Thoracic aorta (tissue), 2 donors: ENCODE measurements around the gene CIZ1. TPM values are rescaled to one million over a fixed set of nuclear protein-coding genes. Genes with fewer than 3 reads are reported as not detected.

Experiments used
- ATAC-seq: fragments of 150-250 bp; one replicate; pipeline ENCODE4 v1.8.0; 2017; ENCODE audit warnings: low read depth; ENCODE audit not compliant: insufficient number of reproducible peaks, low FRiP score
- DNase-seq: peaks from one replicate; pipeline ENCODE4 v3.0.0-alpha.2; 2020; ENCODE audit warnings: low spot score
- H3K27ac ChIP-seq, 2 donors: fragments of 200-600 bp; sonication (generic); 1 replicate in 1 of 2; 2 replicates in 1 of 2; pipeline ENCODE4 v1.5.1; 2016; ENCODE audit warnings: mild to moderate bottlenecking in 2 of 2, moderate library complexity in 2 of 2
- H3K27me3 ChIP-seq: fragments of 200-600 bp; sonication (generic); replicated peaks from 2 replicates; pipeline ENCODE4 v1.6.0; 2016; ENCODE audit warnings: mild to moderate bottlenecking; ENCODE audit not compliant: insufficient read depth
- H3K36me3 ChIP-seq: fragments of 200-600 bp; sonication (generic); one replicate; pipeline ENCODE4 v1.5.1; 2016
- H3K4me1 ChIP-seq, 2 donors: fragments of 200-600 bp; sonication (generic); 1 replicate in 1 of 2; 2 replicates in 1 of 2; pipeline versions ENCODE4 v1.5.1 to v1.6.0; 2016; ENCODE audit warnings: low read depth in 2 of 2, mild to moderate bottlenecking in 1 of 2; ENCODE audit not compliant: control insufficient read depth in 1 of 2
- H3K4me3 ChIP-seq: fragments of 200-600 bp; sonication (generic); 2 replicates; pipeline ENCODE4 v1.5.1; 2016; ENCODE audit warnings: mild to moderate bottlenecking
- H3K9me3 ChIP-seq: fragments of 200-600 bp; sonication (generic); 2 replicates; pipeline ENCODE4 v1.5.1; 2016
- total RNA-seq, 2 donors: library from RNA; depleted of rRNA; stranded (reverse); fragments of >200 nt; gene quantifications; one replicate each; pipeline versions ENCODE4 v1.1.0 to v1.2.3, GENCODE V29; 2016
- TF ChIP-seq, protein P1 (sequence below): fragments of 200-600 bp; sonication (generic); IDR thresholded peaks from one replicate; pipeline ENCODE4 v1.5.1; 2019; ENCODE audit warnings: antibody characterized with exemption

CIZ1 gene
- total RNA-seq, 2 donors from 2014 or later, result 68.0 to 86.0 TPM

DNA sequence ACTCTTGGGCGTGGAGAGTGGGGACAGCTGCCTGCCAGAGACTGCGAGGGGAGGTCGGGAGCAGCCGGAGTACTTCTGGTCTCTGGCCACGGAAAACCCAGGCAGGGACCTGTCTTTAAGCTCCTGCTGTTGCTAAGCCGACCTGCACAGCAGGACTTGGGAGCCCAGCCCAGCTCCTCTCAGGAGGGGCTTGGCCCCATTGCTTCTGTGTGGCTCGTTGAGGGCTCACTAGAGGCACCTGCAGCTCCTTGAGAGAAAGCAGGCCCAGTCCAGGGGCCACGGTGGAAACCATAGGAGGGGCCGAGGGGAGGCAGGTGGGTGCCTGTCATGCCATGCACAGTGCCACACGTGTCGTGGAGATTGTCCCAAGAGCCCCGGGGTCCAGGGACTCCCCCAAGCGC is 45.4 kb downstream of the CIZ1 start:
- Histone ChIP-seq H3K27me3 (no peaks in the 10 kb centered on the region), H3K4me3 (no peak overlapping the region), H3K36me3 (no peaks in the 10 kb centered on the region), H3K9me3 (no peaks in the 10 kb centered on the region), H3K27ac (no peak overlapping the region), H3K4me1 (no peaks in the 10 kb centered on the region)
- TF ChIP-seq, protein P1, sequence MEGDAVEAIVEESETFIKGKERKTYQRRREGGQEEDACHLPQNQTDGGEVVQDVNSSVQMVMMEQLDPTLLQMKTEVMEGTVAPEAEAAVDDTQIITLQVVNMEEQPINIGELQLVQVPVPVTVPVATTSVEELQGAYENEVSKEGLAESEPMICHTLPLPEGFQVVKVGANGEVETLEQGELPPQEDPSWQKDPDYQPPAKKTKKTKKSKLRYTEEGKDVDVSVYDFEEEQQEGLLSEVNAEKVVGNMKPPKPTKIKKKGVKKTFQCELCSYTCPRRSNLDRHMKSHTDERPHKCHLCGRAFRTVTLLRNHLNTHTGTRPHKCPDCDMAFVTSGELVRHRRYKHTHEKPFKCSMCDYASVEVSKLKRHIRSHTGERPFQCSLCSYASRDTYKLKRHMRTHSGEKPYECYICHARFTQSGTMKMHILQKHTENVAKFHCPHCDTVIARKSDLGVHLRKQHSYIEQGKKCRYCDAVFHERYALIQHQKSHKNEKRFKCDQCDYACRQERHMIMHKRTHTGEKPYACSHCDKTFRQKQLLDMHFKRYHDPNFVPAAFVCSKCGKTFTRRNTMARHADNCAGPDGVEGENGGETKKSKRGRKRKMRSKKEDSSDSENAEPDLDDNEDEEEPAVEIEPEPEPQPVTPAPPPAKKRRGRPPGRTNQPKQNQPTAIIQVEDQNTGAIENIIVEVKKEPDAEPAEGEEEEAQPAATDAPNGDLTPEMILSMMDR, result no peak
- DNase-seq (no peak), ATAC-seq (no peak)

DNA sequence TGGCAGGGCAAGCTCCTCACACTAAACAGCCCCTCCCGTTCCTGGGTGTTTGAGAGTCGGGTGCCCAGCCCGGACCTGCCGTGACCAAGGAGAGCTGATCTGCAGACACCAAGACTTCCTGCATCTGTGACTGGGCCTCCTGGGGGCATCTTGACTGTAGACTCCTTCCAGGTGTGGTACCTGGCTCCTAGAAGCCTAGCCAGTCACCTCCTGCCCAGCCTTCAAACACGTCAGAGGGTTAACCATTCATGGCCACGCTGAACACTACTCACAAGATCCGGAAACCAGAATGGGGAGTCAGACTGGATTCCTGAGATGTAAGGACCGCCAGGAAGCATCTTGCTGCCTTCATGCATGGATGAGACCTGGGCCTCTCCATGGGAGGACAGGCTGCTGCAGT is 45.8 kb downstream of the CIZ1 start:
- Histone ChIP-seq H3K27ac (no peak overlapping the region), H3K4me3 (no peak overlapping the region), H3K9me3 (no peaks in the 10 kb centered on the region), H3K4me1 (no peaks in the 10 kb centered on the region), H3K36me3 (no peaks in the 10 kb centered on the region), H3K27me3 (no peaks in the 10 kb centered on the region)
- no peak for DNase-seq
- TF ChIP-seq, protein P1, result no peak
- ATAC-seq, result no peak

DNA sequence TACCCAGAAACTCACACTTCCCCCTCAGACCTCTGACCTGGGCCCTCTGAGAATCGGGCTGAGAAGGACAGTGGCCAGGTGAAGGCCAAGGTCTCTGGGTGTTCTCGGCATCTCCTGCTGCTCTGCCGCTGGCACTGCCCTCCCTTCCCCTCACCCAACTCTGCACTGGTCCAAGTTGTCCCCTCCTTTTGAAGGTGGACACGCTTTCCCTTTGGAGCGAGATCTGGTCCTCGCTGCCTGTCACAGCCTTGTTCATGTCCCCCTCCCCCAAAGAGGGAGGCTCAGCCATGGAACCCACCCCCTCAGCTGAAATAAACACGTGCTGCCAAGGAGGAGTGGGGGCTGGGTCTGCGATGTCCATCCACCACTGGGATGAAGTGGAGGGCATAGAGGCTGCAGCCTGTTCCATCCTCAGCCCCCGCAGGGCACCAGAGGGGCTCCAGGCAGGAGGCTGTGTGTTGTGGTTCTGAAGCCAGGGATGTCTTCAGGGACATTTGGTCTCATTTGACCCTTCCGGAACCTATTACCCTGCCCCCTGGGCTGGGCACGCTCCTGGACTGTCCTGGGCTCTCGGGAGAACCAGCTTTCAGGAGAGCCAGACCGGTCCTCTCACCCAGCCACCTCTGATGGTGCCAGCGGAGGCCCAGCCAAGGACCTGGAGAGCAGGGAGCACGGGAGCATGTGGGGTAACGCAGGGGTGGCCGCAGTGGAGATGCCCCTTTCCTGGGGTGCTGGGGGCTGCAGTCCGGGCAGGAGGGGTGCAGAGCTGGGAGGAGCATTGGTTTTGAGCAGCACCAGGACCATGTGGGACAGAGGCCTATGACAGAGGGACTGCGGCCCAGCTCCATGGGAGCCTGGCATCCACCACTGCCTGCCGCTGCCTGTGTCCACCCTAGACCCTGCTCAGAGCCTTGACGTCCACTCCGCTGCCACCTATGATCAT is 46.9 kb downstream of the CIZ1 start:
- Histone ChIP-seq H3K4me1 (no peaks in the 10 kb centered on the region), H3K27ac (no peak overlapping the region), H3K9me3 (no peaks in the 10 kb centered on the region), H3K4me3 (no peak overlapping the region), H3K36me3 (no peaks in the 10 kb centered on the region), H3K27me3 (no peaks in the 10 kb centered on the region)
- DNase-seq (no peak), ATAC-seq (no peak)
- TF ChIP-seq, protein P1, result no peak

DNA sequence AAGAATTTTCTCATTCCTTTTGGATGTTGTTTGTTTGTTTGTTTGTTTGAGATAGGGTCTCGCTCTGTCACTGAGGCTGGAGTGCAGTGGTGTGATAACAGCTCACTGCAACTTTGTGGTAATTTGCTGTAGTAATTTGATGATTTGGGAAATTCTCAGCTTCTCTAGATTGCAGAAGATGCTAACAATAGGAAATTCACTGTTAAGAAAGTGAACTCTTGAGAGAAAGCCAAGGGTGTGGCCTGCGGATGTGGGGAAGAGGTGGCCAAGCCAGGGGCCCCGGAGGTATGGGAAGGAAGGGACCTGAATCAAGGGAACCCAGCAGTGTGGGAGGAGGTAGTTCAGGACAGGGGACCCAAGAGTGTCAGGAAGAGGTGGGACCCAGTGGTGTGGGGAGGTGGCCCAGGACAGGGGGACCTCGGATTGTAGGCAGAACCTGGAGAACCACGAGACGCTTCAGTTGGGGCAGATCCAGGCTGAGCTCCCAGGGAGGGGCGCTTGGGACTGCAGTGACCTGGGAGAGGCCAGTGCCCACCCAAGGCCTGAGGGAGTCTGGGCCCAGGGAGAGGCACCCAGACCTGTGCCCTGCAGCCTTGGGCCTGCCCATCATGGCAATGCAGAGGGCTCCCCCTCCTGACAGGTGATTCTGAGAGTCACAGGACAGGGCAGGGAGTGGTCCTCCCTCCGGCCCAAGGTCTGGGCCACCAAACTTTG is 47.7 kb downstream of the CIZ1 start:
- Histone ChIP-seq H3K4me3 (no peak overlapping the region), H3K4me1 (no peaks in the 10 kb centered on the region), H3K27ac (no peak overlapping the region), H3K36me3 (no peaks in the 10 kb centered on the region), H3K9me3 (no peaks in the 10 kb centered on the region), H3K27me3 (no peaks in the 10 kb centered on the region)
- no peak for ATAC-seq
- TF ChIP-seq, protein P1, result no peak
- DNase-seq, result no peak

DNA sequence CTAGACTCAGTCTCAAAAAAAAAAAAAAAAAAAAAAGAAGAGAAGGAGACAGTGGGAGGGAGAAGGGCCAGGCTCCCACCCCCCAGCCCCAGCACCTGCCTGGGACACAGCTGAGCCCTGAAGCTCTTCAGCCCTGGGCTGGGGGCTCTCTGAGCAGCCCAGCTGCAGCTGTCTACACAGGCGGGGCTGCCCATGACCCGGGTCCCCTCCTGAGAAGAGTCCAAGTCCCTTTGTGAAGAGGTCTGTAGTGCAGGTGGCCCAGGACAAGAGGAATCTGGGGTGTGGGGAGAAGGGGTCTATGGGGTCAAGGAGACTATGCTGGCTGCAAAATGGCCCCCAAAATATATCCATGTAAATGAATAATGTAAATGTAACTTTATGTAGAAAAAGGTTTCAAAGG is 48.8 kb downstream of the CIZ1 start:
- no peaks in the 10 kb centered on the region for H3K9me3 ChIP-seq
- H3K4me1 ChIP-seq, result no peaks in the 10 kb centered on the region
- H3K36me3 ChIP-seq, result no peaks in the 10 kb centered on the region
- H3K27me3 ChIP-seq, result no peaks in the 10 kb centered on the region
- no peak for DNase-seq
- TF ChIP-seq, protein P1, result no peak
- ATAC-seq, result no peak
- H3K4me3 ChIP-seq, result no peak overlapping the region
- H3K27ac ChIP-seq, result no peak overlapping the region
